ENCODE measurements around the gene BCAS3. TPM values are rescaled to one million over a fixed set of nuclear protein-coding genes. Genes with fewer than 3 reads are reported as not detected.

BCAS3 gene
- total RNA-seq, 2 donors from 2014 or later: 28.0 to 37.7 TPM

- Histone ChIP-seq H3K27me3 (ENCODE audit: control insufficient read depth, insufficient read depth, low read length, poor library complexity, severe bottlenecking) (no peaks in the 10 kb centered on the region), H3K9me3 (ENCODE audit: control insufficient read depth, low read length) (no peaks in the 10 kb centered on the region), H3K9ac (ENCODE audit: extremely low read depth, low read length, poor library complexity, severe bottlenecking) (no peak overlapping the region), H3K4me1 (ENCODE audit: control insufficient read depth, insufficient read depth, low read length) (no peaks in the 10 kb centered on the region), H3K4me3 (ENCODE audit: low read length) (no peak overlapping the region), H3K36me3 (ENCODE audit: control insufficient read depth, insufficient read depth, low read length) (no peaks in the 10 kb centered on the region), H3K27ac (ENCODE audit: low read depth, low read length) (no peak overlapping the region)
- no peaks in the 10 kb centered on the region for H3K36me3 Mint-ChIP-seq (ENCODE audit: low read depth)
- H3K27ac Mint-ChIP-seq: peak overlapping the region; percentile 71
- no peak overlapping the region for H3K4me3 Mint-ChIP-seq
- no peaks in the 10 kb centered on the region for H3K27me3 Mint-ChIP-seq (ENCODE audit: insufficient read depth)
- TF ChIP-seq CTCF (conservative IDR thresholded peaks at IDR 0.05): no peak
- 89 to 95% methylated on average over 2 to 4 of the region's 4 CpGs for WGBS, 2 experiments (ENCODE audit: insufficient coverage in 1 of 2, insufficient read length in 1 of 2)
- H3K9me3 Mint-ChIP-seq: no peaks in the 10 kb centered on the region
- H3K4me1 Mint-ChIP-seq: peaks cover 2% of the 10 kb centered on the region
- no peak for DNase-seq
These were observed 62.9 kb downstream of the BCAS3 start for GRCh38 chr17:60740584-60740983.

GRCh38 chr17:60741031-60741430 is 63.4 kb downstream of the BCAS3 start:
- Mint-ChIP-seq H3K4me1 (peaks cover 2% of the 10 kb centered on the region), H3K4me3 (no peak overlapping the region), H3K27ac (no peak overlapping the region), H3K36me3 (ENCODE audit: low read depth) (no peaks in the 10 kb centered on the region), H3K9me3 (no peaks in the 10 kb centered on the region), H3K27me3 (ENCODE audit: insufficient read depth) (no peaks in the 10 kb centered on the region)
- H3K27me3 ChIP-seq (ENCODE audit: control insufficient read depth, insufficient read depth, low read length, poor library complexity, severe bottlenecking): no peaks in the 10 kb centered on the region
- H3K27ac ChIP-seq (ENCODE audit: low read depth, low read length): no peak overlapping the region
- DNase-seq: no peak
- no peak overlapping the region for H3K4me3 ChIP-seq (ENCODE audit: low read length)
- no peaks in the 10 kb centered on the region for H3K4me1 ChIP-seq (ENCODE audit: control insufficient read depth, insufficient read depth, low read length)
- TF ChIP-seq CTCF (conservative IDR thresholded peaks at IDR 0.05): no peak
- no peaks in the 10 kb centered on the region for H3K36me3 ChIP-seq (ENCODE audit: control insufficient read depth, insufficient read depth, low read length)
- no peak overlapping the region for H3K9ac ChIP-seq (ENCODE audit: extremely low read depth, low read length, poor library complexity, severe bottlenecking)
- no peaks in the 10 kb centered on the region for H3K9me3 ChIP-seq (ENCODE audit: control insufficient read depth, low read length)
- WGBS, 2 experiments (ENCODE audit: insufficient coverage in 1 of 2, insufficient read length in 1 of 2): 93 to 100% methylated on average over 3 to 4 of the region's 4 CpGs

GRCh38 chr17:60743282-60743681 is 65.6 kb downstream of the BCAS3 start:
- Histone ChIP-seq H3K27ac (ENCODE audit: low read depth, low read length) (peak overlapping the region; percentile 92), H3K9me3 (ENCODE audit: control insufficient read depth, low read length) (no peaks in the 10 kb centered on the region), H3K4me1 (ENCODE audit: control insufficient read depth, insufficient read depth, low read length) (no peaks in the 10 kb centered on the region), H3K27me3 (ENCODE audit: control insufficient read depth, insufficient read depth, low read length, poor library complexity, severe bottlenecking) (no peaks in the 10 kb centered on the region), H3K36me3 (ENCODE audit: control insufficient read depth, insufficient read depth, low read length) (no peaks in the 10 kb centered on the region), H3K9ac (ENCODE audit: extremely low read depth, low read length, poor library complexity, severe bottlenecking) (no peak overlapping the region), H3K4me3 (ENCODE audit: low read length) (no peak overlapping the region)
- DNase-seq: no peak
- Mint-ChIP-seq H3K4me1 (peaks cover 10% of the 10 kb centered on the region), H3K9me3 (no peaks in the 10 kb centered on the region), H3K27ac (no peak overlapping the region), H3K4me3 (no peak overlapping the region), H3K36me3 (ENCODE audit: low read depth) (no peaks in the 10 kb centered on the region), H3K27me3 (ENCODE audit: insufficient read depth) (no peaks in the 10 kb centered on the region)
- TF ChIP-seq CTCF (conservative IDR thresholded peaks at IDR 0.05): no peak
- WGBS, 2 experiments (ENCODE audit: insufficient coverage in 1 of 2, insufficient read length in 1 of 2): no CpG with 5 or more reads among the region's 1 CpG
